ENCODE measurements around the gene RNF32. TPM values are rescaled to one million over a fixed set of nuclear protein-coding genes. Genes with fewer than 3 reads are reported as not detected.

The RNF32 gene
- total RNA-seq, 1 experiment from 2014 or later: 2.2 TPM

DNA sequence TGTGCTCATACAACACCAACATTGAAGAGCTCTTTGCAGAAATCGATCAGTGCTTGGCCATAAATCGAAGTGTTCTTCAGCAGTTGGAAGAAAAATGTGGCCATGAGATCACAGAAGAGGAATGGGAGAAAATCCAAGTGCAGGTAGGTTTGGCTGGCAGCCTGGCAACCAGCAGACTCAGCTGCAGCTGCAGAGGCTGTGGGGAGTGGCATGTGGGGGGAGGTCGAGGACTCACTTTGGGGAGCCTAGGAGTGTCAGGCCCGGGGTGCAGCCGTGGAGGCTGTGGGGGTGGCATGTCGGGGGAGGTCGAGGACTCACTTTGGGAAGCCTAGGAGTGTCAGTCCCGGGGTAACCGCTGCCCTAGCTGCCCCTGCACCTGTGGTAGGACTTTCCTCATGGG, 35.1 kb downstream of the RNF32 start:
- no peaks in the 10 kb centered on the region for H3F3A ChIP-seq (ENCODE audit: insufficient read depth, low read depth)
- peaks cover 8% of the 10 kb centered on the region; the same call in 1 of the 2 replicates for H4K20me1 ChIP-seq (ENCODE audit: insufficient read depth)
- H3K36me3 ChIP-seq (ENCODE audit: low read depth): 0 out of 2 replicates have a peak, but pooled peaks cover 2% of the 10 kb centered on the region
- H3K4me3 ChIP-seq: no peak overlapping the region
- H3K27ac ChIP-seq: no peak overlapping the region
- TF ChIP-seq, protein P1, sequence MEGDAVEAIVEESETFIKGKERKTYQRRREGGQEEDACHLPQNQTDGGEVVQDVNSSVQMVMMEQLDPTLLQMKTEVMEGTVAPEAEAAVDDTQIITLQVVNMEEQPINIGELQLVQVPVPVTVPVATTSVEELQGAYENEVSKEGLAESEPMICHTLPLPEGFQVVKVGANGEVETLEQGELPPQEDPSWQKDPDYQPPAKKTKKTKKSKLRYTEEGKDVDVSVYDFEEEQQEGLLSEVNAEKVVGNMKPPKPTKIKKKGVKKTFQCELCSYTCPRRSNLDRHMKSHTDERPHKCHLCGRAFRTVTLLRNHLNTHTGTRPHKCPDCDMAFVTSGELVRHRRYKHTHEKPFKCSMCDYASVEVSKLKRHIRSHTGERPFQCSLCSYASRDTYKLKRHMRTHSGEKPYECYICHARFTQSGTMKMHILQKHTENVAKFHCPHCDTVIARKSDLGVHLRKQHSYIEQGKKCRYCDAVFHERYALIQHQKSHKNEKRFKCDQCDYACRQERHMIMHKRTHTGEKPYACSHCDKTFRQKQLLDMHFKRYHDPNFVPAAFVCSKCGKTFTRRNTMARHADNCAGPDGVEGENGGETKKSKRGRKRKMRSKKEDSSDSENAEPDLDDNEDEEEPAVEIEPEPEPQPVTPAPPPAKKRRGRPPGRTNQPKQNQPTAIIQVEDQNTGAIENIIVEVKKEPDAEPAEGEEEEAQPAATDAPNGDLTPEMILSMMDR (conservative IDR thresholded peaks at IDR 0.05): no peak
- no peak for TF ChIP-seq EZH2 (IDR thresholded peaks at IDR 0.05; ENCODE audit: low read depth)
- CTCF ChIA-PET: no interaction called here
- no peaks in the 10 kb centered on the region for H3K9me2 ChIP-seq (ENCODE audit: insufficient read depth)
- no peaks in the 10 kb centered on the region for H3K9me3 ChIP-seq (ENCODE audit: insufficient read depth, low read depth)
- no peak overlapping the region for H2AFZ ChIP-seq
- intact Hi-C loops (cut with micrococcal nuclease; ENCODE audit: unreplicated experiment): no loop called here
- no peaks in the 10 kb centered on the region for H3K27me3 ChIP-seq (ENCODE audit: insufficient read depth, low read depth)
- no peak for DNase-seq
- POLR2A ChIA-PET (ENCODE audit: unreplicated experiment): no interaction called here
- no TSS peak for BruUV-seq (replicated peaks)
- H3K4me1 ChIP-seq (replicated peaks; ENCODE audit: insufficient read depth): no peaks in the 10 kb centered on the region
- no peaks in the 10 kb centered on the region for H3K79me2 ChIP-seq (ENCODE audit: low read depth)
- H3K4me2 ChIP-seq: no peak overlapping the region

DNA sequence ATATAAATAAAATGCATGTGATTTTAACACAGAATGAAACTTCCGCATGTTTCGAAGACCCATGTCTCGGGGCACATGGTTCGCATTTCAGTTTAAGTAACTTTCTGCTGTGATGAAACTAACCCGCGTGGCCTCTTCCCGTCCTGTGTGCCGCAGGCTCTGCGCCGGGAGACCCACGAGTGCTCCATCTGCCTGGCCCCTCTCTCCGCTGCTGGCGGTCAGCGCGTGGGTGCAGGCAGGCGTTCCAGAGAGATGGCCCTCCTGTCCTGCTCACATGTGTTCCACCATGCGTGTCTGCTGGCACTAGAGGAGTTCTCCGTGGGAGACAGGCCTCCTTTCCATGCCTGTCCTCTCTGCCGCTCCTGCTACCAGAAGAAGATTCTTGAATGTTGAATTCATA, 35.7 kb downstream of the RNF32 start:
- Histone ChIP-seq H3K4me3 (no peak overlapping the region), H3K27me3 (ENCODE audit: insufficient read depth, low read depth) (no peaks in the 10 kb centered on the region), H3K4me1 (replicated peaks; ENCODE audit: insufficient read depth) (no peaks in the 10 kb centered on the region), H3K4me2 (no peak overlapping the region), H3K36me3 (ENCODE audit: low read depth) (0 out of 2 replicates have a peak, but pooled peaks cover 5% of the 10 kb centered on the region), H3K27ac (no peak overlapping the region), H3K9me2 (ENCODE audit: insufficient read depth) (no peaks in the 10 kb centered on the region), H3K79me2 (ENCODE audit: low read depth) (no peaks in the 10 kb centered on the region), H4K20me1 (ENCODE audit: insufficient read depth) (peaks cover 8% of the 10 kb centered on the region; the same call in 1 of the 2 replicates), H3K9me3 (ENCODE audit: insufficient read depth, low read depth) (no peaks in the 10 kb centered on the region), H3F3A (ENCODE audit: insufficient read depth, low read depth) (no peaks in the 10 kb centered on the region), H2AFZ (no peak overlapping the region)
- ChIA-PET POLR2A (ENCODE audit: unreplicated experiment) (no interaction called here), CTCF (no interaction called here)
- DNase-seq: no peak
- BruUV-seq (replicated peaks): no TSS peak
- intact Hi-C loops (cut with micrococcal nuclease; ENCODE audit: unreplicated experiment): no loop called here
- TF ChIP-seq, protein P1 (conservative IDR thresholded peaks at IDR 0.05): no peak
- no peak for TF ChIP-seq EZH2 (IDR thresholded peaks at IDR 0.05; ENCODE audit: low read depth)

DNA sequence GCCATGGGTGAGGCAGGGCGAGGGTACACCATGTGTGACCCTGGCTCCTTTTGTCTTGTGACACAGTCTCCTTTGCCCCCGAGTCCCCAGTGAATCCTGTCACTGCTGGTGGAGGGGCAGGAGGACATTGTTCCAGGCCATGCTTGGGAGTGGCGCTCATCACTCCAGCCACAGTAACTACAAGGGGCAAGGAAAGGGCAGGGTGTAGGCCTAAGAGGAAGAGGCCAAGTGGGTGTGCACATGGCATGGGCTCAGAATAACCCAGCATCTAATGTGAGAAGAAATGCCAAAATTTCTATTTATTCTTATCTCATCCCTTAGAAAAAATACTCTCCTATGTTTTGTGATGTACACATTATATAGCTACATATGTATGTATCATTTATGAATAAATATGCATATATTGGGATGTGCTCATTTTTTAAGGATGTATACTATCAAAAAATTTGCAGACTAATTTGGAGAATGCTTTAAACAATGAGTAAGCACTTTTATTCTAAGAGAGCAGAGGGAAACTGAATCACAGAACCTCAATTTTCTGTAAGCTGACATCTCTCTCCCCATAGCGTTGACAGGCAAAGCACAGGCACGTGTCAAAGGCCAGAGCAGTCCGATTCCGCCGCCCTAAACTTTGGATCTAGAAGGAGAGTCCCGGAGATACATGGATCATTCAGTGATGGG, 36.9 kb downstream of the RNF32 start:
- TF ChIP-seq, protein P1 (conservative IDR thresholded peaks at IDR 0.05): no peak
- TF ChIP-seq EZH2 (IDR thresholded peaks at IDR 0.05; ENCODE audit: low read depth): no peak
- DNase-seq: no peak
- Histone ChIP-seq H3K27me3 (ENCODE audit: insufficient read depth, low read depth) (no peaks in the 10 kb centered on the region), H3K9me2 (ENCODE audit: insufficient read depth) (no peaks in the 10 kb centered on the region), H3K4me3 (no peak overlapping the region), H3K4me2 (no peak overlapping the region), H2AFZ (no peak overlapping the region), H3K27ac (no peak overlapping the region), H3F3A (ENCODE audit: insufficient read depth, low read depth) (no peaks in the 10 kb centered on the region), H3K9me3 (ENCODE audit: insufficient read depth, low read depth) (no peaks in the 10 kb centered on the region), H3K36me3 (ENCODE audit: low read depth) (0 out of 2 replicates have a peak, but pooled peaks cover 11% of the 10 kb centered on the region), H4K20me1 (ENCODE audit: insufficient read depth) (0 out of 2 replicates have a peak, but pooled peaks cover 7% of the 10 kb centered on the region), H3K4me1 (replicated peaks; ENCODE audit: insufficient read depth) (no peaks in the 10 kb centered on the region), H3K79me2 (ENCODE audit: low read depth) (no peaks in the 10 kb centered on the region)
- ChIA-PET POLR2A (ENCODE audit: unreplicated experiment) (no interaction called here), CTCF (no interaction called here)
- intact Hi-C loops (cut with micrococcal nuclease; ENCODE audit: unreplicated experiment): no loop called here
- no TSS peak for BruUV-seq (replicated peaks)

Data from PC-9 (cell line).